ENCODE results near the gene DST. TPM values are rescaled to one million over a fixed set of nuclear protein-coding genes. Genes with fewer than 3 reads are reported as not detected.

Gene DST
- total RNA-seq, 2 donors from 2014 or later = 443 to 489 TPM

GRCh38 chr6:56618050-56618449 lies 24.6 kb downstream of the DST start:
- no peak for ATAC-seq (ENCODE audit: insufficient number of reproducible peaks, low FRiP score, low read depth)
- DNase-seq (ENCODE audit: low spot score) = no peak
- TF ChIP-seq, protein P1, sequence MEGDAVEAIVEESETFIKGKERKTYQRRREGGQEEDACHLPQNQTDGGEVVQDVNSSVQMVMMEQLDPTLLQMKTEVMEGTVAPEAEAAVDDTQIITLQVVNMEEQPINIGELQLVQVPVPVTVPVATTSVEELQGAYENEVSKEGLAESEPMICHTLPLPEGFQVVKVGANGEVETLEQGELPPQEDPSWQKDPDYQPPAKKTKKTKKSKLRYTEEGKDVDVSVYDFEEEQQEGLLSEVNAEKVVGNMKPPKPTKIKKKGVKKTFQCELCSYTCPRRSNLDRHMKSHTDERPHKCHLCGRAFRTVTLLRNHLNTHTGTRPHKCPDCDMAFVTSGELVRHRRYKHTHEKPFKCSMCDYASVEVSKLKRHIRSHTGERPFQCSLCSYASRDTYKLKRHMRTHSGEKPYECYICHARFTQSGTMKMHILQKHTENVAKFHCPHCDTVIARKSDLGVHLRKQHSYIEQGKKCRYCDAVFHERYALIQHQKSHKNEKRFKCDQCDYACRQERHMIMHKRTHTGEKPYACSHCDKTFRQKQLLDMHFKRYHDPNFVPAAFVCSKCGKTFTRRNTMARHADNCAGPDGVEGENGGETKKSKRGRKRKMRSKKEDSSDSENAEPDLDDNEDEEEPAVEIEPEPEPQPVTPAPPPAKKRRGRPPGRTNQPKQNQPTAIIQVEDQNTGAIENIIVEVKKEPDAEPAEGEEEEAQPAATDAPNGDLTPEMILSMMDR (IDR thresholded peaks at IDR 0.05) = no peak
- Histone ChIP-seq H3K9me3 (no peaks in the 10 kb centered on the region), H3K27me3 (replicated peaks; ENCODE audit: insufficient read depth) (no peaks in the 10 kb centered on the region), H3K27ac (no peak overlapping the region), H3K36me3 (peaks cover 18% of the 10 kb centered on the region), H3K4me3 (no peak overlapping the region), H3K4me1 (ENCODE audit: control insufficient read depth in 1 of 2, low read depth in 2 of 2) (no peaks in the 10 kb centered on the region)

DNA sequence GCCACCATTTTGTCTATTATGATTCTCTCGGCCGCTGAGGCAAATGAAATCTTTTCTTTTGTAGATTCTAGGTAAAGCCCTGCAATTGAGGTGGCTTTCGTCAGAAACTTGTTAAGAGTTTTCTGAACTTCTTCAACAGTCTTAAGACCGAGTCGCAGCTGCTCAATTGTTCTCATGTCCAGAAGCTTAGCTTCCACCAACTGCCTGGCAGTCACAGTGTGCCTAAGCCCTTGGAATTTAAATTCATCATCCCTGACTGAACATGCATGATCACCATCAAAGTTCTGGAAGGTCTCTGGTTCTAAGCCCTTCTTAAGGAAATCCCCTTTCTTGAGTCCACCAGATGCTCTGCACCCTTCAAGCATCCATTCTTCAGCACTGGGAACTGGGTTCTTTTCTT lies 25.7 kb downstream of the DST start:
- DNase-seq (ENCODE audit: low spot score) (no peak), ATAC-seq (ENCODE audit: insufficient number of reproducible peaks, low FRiP score, low read depth) (no peak)
- TF ChIP-seq, protein P1 (IDR thresholded peaks at IDR 0.05) = no peak
- Histone ChIP-seq H3K9me3 (no peaks in the 10 kb centered on the region), H3K36me3 (peaks cover 15% of the 10 kb centered on the region), H3K27me3 (replicated peaks; ENCODE audit: insufficient read depth) (no peaks in the 10 kb centered on the region), H3K27ac (no peak overlapping the region), H3K4me1 (ENCODE audit: control insufficient read depth in 1 of 2, low read depth in 2 of 2) (no peaks in the 10 kb centered on the region), H3K4me3 (no peak overlapping the region)

GRCh38 chr6:56613247-56613851 lies 29.3 kb downstream of the DST start:
- no peak for ATAC-seq (ENCODE audit: insufficient number of reproducible peaks, low FRiP score, low read depth)
- no peaks in the 10 kb centered on the region for H3K27me3 ChIP-seq (replicated peaks; ENCODE audit: insufficient read depth)
- H3K4me3 ChIP-seq = no peak overlapping the region
- no peak for DNase-seq (ENCODE audit: low spot score)
- TF ChIP-seq, protein P1 (IDR thresholded peaks at IDR 0.05) = no peak
- H3K27ac ChIP-seq = no peak overlapping the region
- H3K4me1 ChIP-seq (ENCODE audit: control insufficient read depth in 1 of 2, low read depth in 2 of 2) = no peaks in the 10 kb centered on the region
- no peaks in the 10 kb centered on the region for H3K9me3 ChIP-seq
- peaks cover 13% of the 10 kb centered on the region for H3K36me3 ChIP-seq

GRCh38 chr6:56608332-56608731 lies 34.4 kb downstream of the DST start:
- TF ChIP-seq, protein P1 (IDR thresholded peaks at IDR 0.05) = no peak
- Histone ChIP-seq H3K4me1 (ENCODE audit: control insufficient read depth in 1 of 2, low read depth in 2 of 2) (no peaks in the 10 kb centered on the region), H3K27ac (no peak overlapping the region), H3K9me3 (no peaks in the 10 kb centered on the region), H3K4me3 (no peak overlapping the region), H3K36me3 (peaks cover 10% of the 10 kb centered on the region), H3K27me3 (replicated peaks; ENCODE audit: insufficient read depth) (no peaks in the 10 kb centered on the region)
- ATAC-seq (ENCODE audit: insufficient number of reproducible peaks, low FRiP score, low read depth) = no peak
- DNase-seq (ENCODE audit: low spot score) = no peak

DNA sequence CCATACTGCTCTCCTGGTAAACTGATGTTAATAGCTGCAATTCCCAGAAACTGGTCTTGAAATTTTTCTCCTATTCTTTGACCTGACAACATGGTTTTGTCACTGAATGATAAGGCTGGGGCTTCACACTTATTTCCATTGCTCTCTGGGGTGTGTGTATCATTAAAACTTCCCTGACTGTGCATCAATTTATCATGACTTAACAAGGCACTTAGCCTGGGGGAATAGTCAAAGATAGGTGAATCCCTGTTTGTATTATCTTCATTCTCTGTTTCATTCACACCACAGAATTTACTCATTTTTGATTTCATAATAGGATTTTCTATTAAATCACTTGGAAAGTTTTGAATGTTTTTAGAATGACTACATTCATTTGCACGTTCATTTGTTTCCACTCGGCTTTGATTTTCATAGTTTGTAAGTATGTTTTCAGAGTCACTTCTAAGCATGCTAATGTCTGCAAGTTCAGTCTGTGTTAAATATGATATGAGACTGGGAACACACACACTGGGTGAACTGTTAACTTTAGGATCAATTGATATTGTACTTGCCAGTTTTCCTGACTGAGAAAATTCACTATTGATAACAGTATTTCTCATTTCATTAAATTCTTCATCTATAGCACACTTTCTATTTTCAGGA lies 35.5 kb downstream of the DST start:
- Histone ChIP-seq H3K36me3 (peaks cover 15% of the 10 kb centered on the region), H3K4me1 (ENCODE audit: control insufficient read depth in 1 of 2, low read depth in 2 of 2) (no peaks in the 10 kb centered on the region)

More for the DNA sequence above, 35.5 kb downstream of the DST start:
- DNase-seq (ENCODE audit: low spot score) = no peak
- no peak overlapping the region for H3K4me3 ChIP-seq
- H3K27ac ChIP-seq = no peak overlapping the region
- H3K27me3 ChIP-seq (replicated peaks; ENCODE audit: insufficient read depth) = no peaks in the 10 kb centered on the region
- TF ChIP-seq, protein P1 (IDR thresholded peaks at IDR 0.05) = no peak
- no peak for ATAC-seq (ENCODE audit: insufficient number of reproducible peaks, low FRiP score, low read depth)
- no peaks in the 10 kb centered on the region for H3K9me3 ChIP-seq

Measured in thoracic aorta (tissue), 2 donors.